ENCODE measurements around the gene COX7A2L.

- TF ChIP-seq POLR2A (IDR thresholded peaks at IDR 0.05) (peak; percentile 46 to 71), CTCF (IDR thresholded peaks at IDR 0.05) (peak; percentile 7 to 56 (median 38))
Observed at GRCh38 chr2:42360890-42361727, at the start of gene COX7A2L.

Measured in uterus (tissue), 2 donors.